NT2/D1 (cell line): ENCODE results near the gene CPXM2.

Experiments used
- DNase-seq: peaks from one replicate; pipeline ENCODE4 v3.0.0-alpha.2; 2011; ENCODE audit warnings: low read depth, low spot score
- H3K27me3 ChIP-seq: 2 replicates; pipeline ENCODE4 v1.6.0; 2011; ENCODE audit warnings: mild to moderate bottlenecking; ENCODE audit not compliant: insufficient read length, insufficient read depth
- H3K36me3 ChIP-seq: 2 replicates; pipeline ENCODE4 v1.6.1; 2011; ENCODE audit warnings: mild to moderate bottlenecking, low read length, mixed read lengths; ENCODE audit not compliant: insufficient read depth, insufficient read length
- H3K4me1 ChIP-seq: 2 replicates; pipeline ENCODE4 v1.5.1; 2011; ENCODE audit not compliant: insufficient read depth, insufficient read length
- H3K4me3 ChIP-seq: 2 replicates; pipeline ENCODE4 v1.5.1; 2011; ENCODE audit warnings: low read depth; ENCODE audit not compliant: insufficient read length
- H3K9ac ChIP-seq: 2 replicates; pipeline ENCODE4 v1.6.0; 2011; ENCODE audit warnings: low read depth; ENCODE audit not compliant: insufficient read length
- H3K9me3 ChIP-seq: 2 replicates; pipeline ENCODE4 v1.5.1; 2011; ENCODE audit warnings: mild to moderate bottlenecking, low read length; ENCODE audit not compliant: insufficient read depth
- SUZ12 ChIP-seq: IDR thresholded peaks from 2 replicates; pipeline ENCODE4 v1.6.1; 2011; ENCODE audit not compliant: insufficient read length, insufficient read depth; ENCODE audit errors: extremely low read depth
- YY1 ChIP-seq: IDR thresholded peaks from 2 replicates; pipeline ENCODE4 v1.6.1; 2011; ENCODE audit not compliant: insufficient read length, insufficient read depth
- ZNF274 ChIP-seq: IDR thresholded peaks from 2 replicates; pipeline ENCODE4 v1.6.1; 2011; ENCODE audit warnings: mild to moderate bottlenecking, low read depth, low read length

CPXM2 gene

GRCh38 chr10:123704076-123704475 lies 187.5 kb downstream of the CPXM2 start:
- H3K4me3 ChIP-seq, result no peak overlapping the region
- no peaks in the 10 kb centered on the region for H3K9me3 ChIP-seq
- DNase-seq, result no peak
- H3K4me1 ChIP-seq, result no peaks in the 10 kb centered on the region
- H3K27me3 ChIP-seq, result no peaks in the 10 kb centered on the region
- H3K9ac ChIP-seq, result no peak overlapping the region
- no peaks in the 10 kb centered on the region for H3K36me3 ChIP-seq
- TF ChIP-seq SUZ12, result no peak
- no peak for TF ChIP-seq ZNF274
- no peak for TF ChIP-seq YY1

- no peaks in the 10 kb centered on the region for H3K9me3 ChIP-seq
- H3K4me1 ChIP-seq, result no peaks in the 10 kb centered on the region
- no peaks in the 10 kb centered on the region for H3K36me3 ChIP-seq
- no peaks in the 10 kb centered on the region for H3K27me3 ChIP-seq
- no peak overlapping the region for H3K9ac ChIP-seq
- TF ChIP-seq ZNF274 (no peak), YY1 (no peak), SUZ12 (no peak)
- no peak for DNase-seq
- no peak overlapping the region for H3K4me3 ChIP-seq
These were observed 188.3 kb downstream of the CPXM2 start for GRCh38 chr10:123703195-123703790.
